NB4 (cell line): ENCODE measurements around the gene SLC16A12.

Experiments
- DNase-seq: peaks from one replicate; pipeline ENCODE4 v3.0.0; 2010; ENCODE audit warnings: low read depth
- H3K4me3 ChIP-seq: one replicate; pipeline ENCODE4 v1.5.1; 2011; ENCODE audit warnings: mild to moderate bottlenecking, low read depth, low read length, moderate library complexity
- MYC ChIP-seq: IDR thresholded peaks from 2 replicates; pipeline ENCODE4 v1.6.1; 2011; ENCODE audit warnings: low read depth, low read length
- POLR2A ChIP-seq: IDR thresholded peaks from 2 replicates; pipeline ENCODE4 v1.6.1; 2011; ENCODE audit warnings: mild to moderate bottlenecking; ENCODE audit not compliant: insufficient read length; ENCODE audit errors: extremely low read depth
- TF ChIP-seq, protein P1 (sequence below): IDR thresholded peaks from one replicate; pipeline ENCODE4 v1.5.1; 2012; ENCODE audit warnings: low read depth, low read length
- TF ChIP-seq, protein P2 (sequence below): IDR thresholded peaks from 2 replicates; pipeline ENCODE4 v1.6.1; 2011; ENCODE audit warnings: low read depth, low read length

Gene SLC16A12

DNA sequence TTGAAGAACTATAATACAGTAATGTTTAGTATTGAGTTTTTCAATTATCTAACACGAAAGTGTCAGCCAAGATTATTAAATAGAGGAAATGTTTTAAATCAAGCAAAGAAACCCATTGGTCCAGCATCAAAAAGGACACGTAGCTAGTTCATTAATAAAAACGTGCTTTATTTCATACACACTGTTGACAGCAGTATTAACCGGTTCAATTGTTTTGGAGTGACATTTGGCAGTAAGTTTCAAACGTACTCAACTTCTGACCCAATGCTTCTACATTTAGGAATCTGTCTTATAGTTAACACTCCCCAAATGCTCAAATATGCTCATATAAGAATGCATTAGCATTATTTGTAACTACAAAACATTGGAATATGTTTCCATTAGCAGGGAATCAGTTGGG, 41.3 kb downstream of the SLC16A12 start:
- TF ChIP-seq, protein P1, sequence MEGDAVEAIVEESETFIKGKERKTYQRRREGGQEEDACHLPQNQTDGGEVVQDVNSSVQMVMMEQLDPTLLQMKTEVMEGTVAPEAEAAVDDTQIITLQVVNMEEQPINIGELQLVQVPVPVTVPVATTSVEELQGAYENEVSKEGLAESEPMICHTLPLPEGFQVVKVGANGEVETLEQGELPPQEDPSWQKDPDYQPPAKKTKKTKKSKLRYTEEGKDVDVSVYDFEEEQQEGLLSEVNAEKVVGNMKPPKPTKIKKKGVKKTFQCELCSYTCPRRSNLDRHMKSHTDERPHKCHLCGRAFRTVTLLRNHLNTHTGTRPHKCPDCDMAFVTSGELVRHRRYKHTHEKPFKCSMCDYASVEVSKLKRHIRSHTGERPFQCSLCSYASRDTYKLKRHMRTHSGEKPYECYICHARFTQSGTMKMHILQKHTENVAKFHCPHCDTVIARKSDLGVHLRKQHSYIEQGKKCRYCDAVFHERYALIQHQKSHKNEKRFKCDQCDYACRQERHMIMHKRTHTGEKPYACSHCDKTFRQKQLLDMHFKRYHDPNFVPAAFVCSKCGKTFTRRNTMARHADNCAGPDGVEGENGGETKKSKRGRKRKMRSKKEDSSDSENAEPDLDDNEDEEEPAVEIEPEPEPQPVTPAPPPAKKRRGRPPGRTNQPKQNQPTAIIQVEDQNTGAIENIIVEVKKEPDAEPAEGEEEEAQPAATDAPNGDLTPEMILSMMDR, result no peak
- TF ChIP-seq MYC (no peak), POLR2A (no peak)
- TF ChIP-seq, protein P2, sequence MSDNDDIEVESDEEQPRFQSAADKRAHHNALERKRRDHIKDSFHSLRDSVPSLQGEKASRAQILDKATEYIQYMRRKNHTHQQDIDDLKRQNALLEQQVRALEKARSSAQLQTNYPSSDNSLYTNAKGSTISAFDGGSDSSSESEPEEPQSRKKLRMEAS, result no peak
- no peak for DNase-seq
- no peak overlapping the region for H3K4me3 ChIP-seq

GRCh38 chr10:89491932-89492331, 43.5 kb downstream of the SLC16A12 start:
- no peak for DNase-seq
- H3K4me3 ChIP-seq, result no peak overlapping the region
- TF ChIP-seq MYC, result no peak
- TF ChIP-seq, protein P1, result no peak
- no peak for TF ChIP-seq POLR2A
- TF ChIP-seq, protein P2, result no peak

DNA sequence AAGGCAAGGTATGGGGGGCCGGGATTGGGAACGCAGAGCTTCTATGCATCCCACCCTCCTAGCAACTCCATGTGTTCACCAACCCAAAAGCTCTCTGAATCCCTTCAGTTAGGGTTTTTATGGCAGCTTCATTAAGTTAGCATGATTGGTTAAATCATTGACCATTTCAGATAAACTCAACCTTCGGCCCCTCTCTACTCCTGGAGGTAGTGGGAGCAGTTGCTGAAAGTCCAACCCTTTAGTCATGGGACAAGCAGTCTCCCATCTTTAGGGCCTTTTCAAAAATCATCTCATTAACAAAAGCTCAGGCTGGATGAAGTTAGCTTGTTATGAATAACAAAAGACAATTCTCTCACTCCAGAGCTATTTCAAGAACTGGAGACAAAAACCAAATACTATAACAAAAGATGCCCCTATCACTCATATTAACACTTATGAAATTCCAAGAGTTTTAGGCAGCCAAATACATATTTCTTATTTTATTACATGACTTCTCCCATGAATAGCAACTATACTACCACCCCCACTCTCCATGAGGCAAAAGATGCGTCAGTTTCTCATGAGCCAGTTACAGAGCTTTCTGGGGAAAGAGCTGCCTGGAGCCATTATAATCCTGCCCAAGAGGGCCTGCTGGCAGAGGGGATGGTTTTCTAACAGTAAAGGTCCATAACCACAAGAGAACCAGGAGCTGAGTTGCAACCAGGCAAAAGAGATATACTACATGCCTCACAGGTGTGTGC, 44.6 kb downstream of the SLC16A12 start:
- TF ChIP-seq POLR2A (no peak), MYC (no peak)
- TF ChIP-seq, protein P2, result no peak
- TF ChIP-seq, protein P1, result no peak
- H3K4me3 ChIP-seq, result no peak overlapping the region
- no peak for DNase-seq

DNA sequence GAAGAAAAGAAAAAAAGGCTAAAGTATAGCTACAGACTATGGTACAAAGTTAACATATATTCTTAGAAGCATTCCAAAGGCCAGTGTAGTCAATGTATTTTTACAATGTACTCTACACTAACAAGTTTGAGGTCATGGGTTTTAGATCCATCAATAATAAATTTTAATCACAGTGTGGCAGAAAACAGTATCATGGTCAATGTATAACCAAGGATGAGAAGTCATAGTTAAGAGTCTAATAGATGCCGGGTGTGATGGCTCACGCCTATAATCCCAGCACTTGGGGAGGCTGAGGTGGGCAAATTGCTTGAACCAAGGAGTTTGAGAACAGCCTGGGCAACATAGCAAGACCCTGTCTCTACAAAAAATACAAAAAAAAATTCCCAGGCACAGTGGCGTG, 53.1 kb downstream of the SLC16A12 start:
- TF ChIP-seq, protein P2, result no peak
- TF ChIP-seq MYC (no peak), POLR2A (no peak)
- TF ChIP-seq, protein P1, result no peak
- H3K4me3 ChIP-seq, result no peak overlapping the region
- DNase-seq, result no peak

GRCh38 chr10:89481662-89482061, 53.7 kb downstream of the SLC16A12 start:
- no peak for DNase-seq
- TF ChIP-seq MYC (no peak), POLR2A (no peak)
- TF ChIP-seq, protein P2, result no peak
- TF ChIP-seq, protein P1, result no peak
- no peak overlapping the region for H3K4me3 ChIP-seq
